DOHH2 (cell line): ENCODE results near the gene NBEA.

Experiments used
- H3F3A ChIP-seq: fragments of 200-600 bp; sonication (generic), shearing (Covaris generic); 2 replicates; pipeline ENCODE4 v1.6.0; 2016; ENCODE audit warnings: antibody characterized with exemption, mild to moderate bottlenecking; ENCODE audit not compliant: control insufficient read depth, insufficient read depth
- H3K27ac ChIP-seq: fragments of 200-600 bp; sonication (generic); 2 replicates; pipeline ENCODE4 v1.5.1; 2014; ENCODE audit warnings: low read depth, mild to moderate bottlenecking, low read length, moderate library complexity
- H3K27me3 ChIP-seq: fragments of 200-600 bp; sonication (generic); 2 replicates; pipeline ENCODE4 v1.6.1; 2014; ENCODE audit warnings: mild to moderate bottlenecking, low read length, mixed read lengths; ENCODE audit not compliant: control insufficient read depth
- H3K36me3 ChIP-seq: fragments of 200-600 bp; sonication (generic); 2 replicates; pipeline ENCODE4 v1.6.1; 2014; ENCODE audit warnings: mild to moderate bottlenecking, low read length, moderate library complexity, mixed read lengths; ENCODE audit not compliant: control insufficient read depth
- H3K4me1 ChIP-seq: fragments of 200-600 bp; sonication (generic); 2 replicates; pipeline ENCODE4 v1.6.1; 2014; ENCODE audit warnings: mild to moderate bottlenecking, low read length, mixed read lengths; ENCODE audit not compliant: control insufficient read depth
- H3K4me2 ChIP-seq: fragments of 200-600 bp; sonication (generic); 2 replicates; pipeline ENCODE4 v1.6.0; 2014; ENCODE audit warnings: mild to moderate bottlenecking, low read length, moderate library complexity
- H3K4me3 ChIP-seq: fragments of 200-600 bp; sonication (generic); 2 replicates; pipeline ENCODE4 v1.5.1; 2014; ENCODE audit warnings: mild to moderate bottlenecking, low read length, mixed read lengths
- H3K79me2 ChIP-seq: fragments of 200-600 bp; sonication (generic); 2 replicates; pipeline ENCODE4 v1.6.1; 2014; ENCODE audit warnings: mild to moderate bottlenecking, low read length, mixed read lengths; ENCODE audit not compliant: control insufficient read depth
- H3K9me2 ChIP-seq: fragments of 200-600 bp; sonication (generic); replicated peaks from 2 replicates; pipeline ENCODE4 v1.6.1; 2014; ENCODE audit warnings: mild to moderate bottlenecking, low read length, mixed read lengths; ENCODE audit not compliant: control insufficient read depth
- H3K9me3 ChIP-seq: fragments of 200-600 bp; sonication (generic); 2 replicates; pipeline ENCODE4 v1.6.1; 2014; ENCODE audit warnings: antibody characterized with exemption, low read length, mixed read lengths; ENCODE audit not compliant: control insufficient read depth, insufficient read depth
- H4K20me1 ChIP-seq: fragments of 200-600 bp; sonication (generic); 2 replicates; pipeline ENCODE4 v1.6.0; 2014; ENCODE audit warnings: low read depth, mild to moderate bottlenecking, antibody characterized with exemption, low read length, moderate library complexity; ENCODE audit not compliant: control insufficient read depth, insufficient read depth
- EZH2phosphoT487 ChIP-seq: fragments of 200-600 bp; sonication (generic); IDR thresholded peaks from 2 replicates; pipeline ENCODE4 v1.6.1; 2017; ENCODE audit warnings: borderline replicate concordance, mild to moderate bottlenecking, antibody characterized with exemption, low read length, moderate library complexity, mixed read lengths
- TF ChIP-seq, protein P1 (sequence below): fragments of 200-600 bp; sonication (generic); IDR thresholded peaks from one replicate; pipeline ENCODE4 v1.5.1; 2014; ENCODE audit warnings: antibody characterized with exemption, mild to moderate bottlenecking, low read depth, low read length; ENCODE audit not compliant: poor library complexity, severe bottlenecking

NBEA gene

DNA sequence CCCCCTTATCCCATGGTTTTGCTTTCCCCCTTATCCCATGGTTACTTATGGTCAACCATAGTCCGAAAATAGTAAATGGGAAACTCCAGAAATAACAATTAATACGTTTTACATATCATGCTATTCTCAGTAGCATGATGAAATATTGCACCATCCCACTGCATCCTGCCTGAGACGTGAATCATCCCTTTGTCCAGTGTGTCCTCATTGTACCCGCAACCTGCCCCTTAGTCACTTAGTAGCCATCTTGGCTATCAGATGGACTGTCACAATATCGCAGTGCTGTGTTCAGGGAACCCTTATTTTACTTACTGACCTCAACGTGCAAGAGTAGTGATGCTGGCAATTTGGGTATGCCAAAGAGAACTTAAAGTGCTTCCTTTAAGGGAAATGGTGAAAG is 10.5 kb upstream of the NBEA start:
- no peak overlapping the region for H3K27ac ChIP-seq
- no peak overlapping the region for H3K4me2 ChIP-seq
- no peaks in the 10 kb centered on the region for H3F3A ChIP-seq
- H3K4me1 ChIP-seq: no peaks in the 10 kb centered on the region
- TF ChIP-seq, protein P1, sequence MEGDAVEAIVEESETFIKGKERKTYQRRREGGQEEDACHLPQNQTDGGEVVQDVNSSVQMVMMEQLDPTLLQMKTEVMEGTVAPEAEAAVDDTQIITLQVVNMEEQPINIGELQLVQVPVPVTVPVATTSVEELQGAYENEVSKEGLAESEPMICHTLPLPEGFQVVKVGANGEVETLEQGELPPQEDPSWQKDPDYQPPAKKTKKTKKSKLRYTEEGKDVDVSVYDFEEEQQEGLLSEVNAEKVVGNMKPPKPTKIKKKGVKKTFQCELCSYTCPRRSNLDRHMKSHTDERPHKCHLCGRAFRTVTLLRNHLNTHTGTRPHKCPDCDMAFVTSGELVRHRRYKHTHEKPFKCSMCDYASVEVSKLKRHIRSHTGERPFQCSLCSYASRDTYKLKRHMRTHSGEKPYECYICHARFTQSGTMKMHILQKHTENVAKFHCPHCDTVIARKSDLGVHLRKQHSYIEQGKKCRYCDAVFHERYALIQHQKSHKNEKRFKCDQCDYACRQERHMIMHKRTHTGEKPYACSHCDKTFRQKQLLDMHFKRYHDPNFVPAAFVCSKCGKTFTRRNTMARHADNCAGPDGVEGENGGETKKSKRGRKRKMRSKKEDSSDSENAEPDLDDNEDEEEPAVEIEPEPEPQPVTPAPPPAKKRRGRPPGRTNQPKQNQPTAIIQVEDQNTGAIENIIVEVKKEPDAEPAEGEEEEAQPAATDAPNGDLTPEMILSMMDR: no peak
- TF ChIP-seq EZH2phosphoT487: no peak
- no peaks in the 10 kb centered on the region for H4K20me1 ChIP-seq
- no peaks in the 10 kb centered on the region for H3K9me3 ChIP-seq
- no peaks in the 10 kb centered on the region for H3K9me2 ChIP-seq
- no peaks in the 10 kb centered on the region for H3K36me3 ChIP-seq
- no peak overlapping the region for H3K4me3 ChIP-seq
- H3K27me3 ChIP-seq: no peaks in the 10 kb centered on the region
- H3K79me2 ChIP-seq: no peaks in the 10 kb centered on the region

DNA sequence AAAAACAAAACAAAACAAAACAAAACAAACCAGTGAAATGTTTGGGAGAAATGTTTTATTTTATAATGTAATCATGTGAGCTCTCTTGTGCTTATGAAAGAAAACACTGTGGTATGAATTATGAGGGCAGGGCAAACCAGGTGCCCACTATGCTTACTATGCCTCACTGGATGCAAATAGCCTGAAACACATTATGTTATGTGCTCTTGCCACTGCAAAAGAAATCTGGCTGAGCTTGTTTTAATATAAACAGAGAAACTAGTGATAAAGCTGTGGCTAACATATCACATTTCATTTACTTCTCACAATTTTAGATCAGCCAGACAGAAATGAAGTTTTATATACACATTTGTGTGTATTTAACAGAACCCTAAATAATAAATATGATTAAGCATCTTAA is 8.7 kb upstream of the NBEA start:
- no peak overlapping the region for H3K4me3 ChIP-seq
- no peaks in the 10 kb centered on the region for H3K36me3 ChIP-seq
- H4K20me1 ChIP-seq: no peaks in the 10 kb centered on the region
- TF ChIP-seq, protein P1: no peak
- TF ChIP-seq EZH2phosphoT487: no peak
- no peaks in the 10 kb centered on the region for H3K4me1 ChIP-seq
- no peaks in the 10 kb centered on the region for H3K79me2 ChIP-seq
- no peaks in the 10 kb centered on the region for H3K9me3 ChIP-seq
- H3K27ac ChIP-seq: no peak overlapping the region
- no peaks in the 10 kb centered on the region for H3K27me3 ChIP-seq
- no peaks in the 10 kb centered on the region for H3F3A ChIP-seq
- no peaks in the 10 kb centered on the region for H3K9me2 ChIP-seq
- H3K4me2 ChIP-seq: no peak overlapping the region

DNA sequence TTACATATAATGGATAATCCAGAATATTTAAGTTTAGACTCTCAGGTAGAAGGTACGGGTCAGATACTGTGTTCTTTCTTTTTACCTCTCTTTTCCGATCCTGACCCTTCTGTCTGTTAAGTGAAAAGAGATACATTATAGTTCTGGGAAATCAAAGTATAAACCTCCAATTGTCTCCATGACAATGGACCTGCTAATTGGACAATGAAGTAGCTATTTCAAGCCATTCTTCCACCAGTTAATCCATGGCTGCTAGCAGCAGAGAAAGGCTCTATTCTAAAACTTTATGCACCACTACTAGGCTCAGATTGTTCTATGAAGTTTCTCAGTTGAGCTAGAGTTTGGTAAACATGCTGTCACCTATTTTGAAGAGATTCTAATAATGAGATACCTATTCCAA is 8.3 kb upstream of the NBEA start:
- Histone ChIP-seq H3K27me3 (no peaks in the 10 kb centered on the region), H3K9me3 (no peaks in the 10 kb centered on the region), H3F3A (no peaks in the 10 kb centered on the region), H3K79me2 (no peaks in the 10 kb centered on the region), H3K9me2 (no peaks in the 10 kb centered on the region), H3K4me3 (no peak overlapping the region), H4K20me1 (no peaks in the 10 kb centered on the region), H3K4me1 (no peaks in the 10 kb centered on the region), H3K27ac (no peak overlapping the region), H3K36me3 (no peaks in the 10 kb centered on the region), H3K4me2 (no peak overlapping the region)
- TF ChIP-seq, protein P1: no peak
- no peak for TF ChIP-seq EZH2phosphoT487

DNA sequence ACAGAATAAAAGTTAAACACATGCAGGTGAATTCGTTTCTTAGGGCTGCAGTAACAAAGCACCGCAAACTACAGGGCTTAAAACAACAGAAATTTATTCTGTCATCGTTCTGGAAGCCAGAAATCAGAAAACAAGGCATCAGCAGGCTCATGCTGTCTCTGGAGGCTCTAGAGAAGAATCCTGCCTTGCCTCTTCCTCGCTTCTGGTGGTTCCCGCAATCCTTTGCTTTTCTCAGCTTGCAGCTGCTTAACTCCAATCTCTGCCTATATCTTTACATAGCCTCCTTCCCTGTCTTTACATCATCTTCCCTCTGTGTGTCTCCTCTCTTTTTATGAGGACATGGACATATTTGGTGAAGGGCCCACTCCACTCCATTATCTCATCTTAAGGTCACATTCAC is 6.2 kb upstream of the NBEA start:
- Histone ChIP-seq H4K20me1 (no peaks in the 10 kb centered on the region), H3K9me3 (no peaks in the 10 kb centered on the region), H3K4me1 (peaks cover 10% of the 10 kb centered on the region), H3F3A (peaks cover 4% of the 10 kb centered on the region; the same call in 1 of the 2 replicates), H3K27me3 (no peaks in the 10 kb centered on the region), H3K27ac (no peak overlapping the region), H3K9me2 (no peaks in the 10 kb centered on the region), H3K79me2 (no peaks in the 10 kb centered on the region), H3K4me3 (no peak overlapping the region), H3K4me2 (no peak overlapping the region), H3K36me3 (no peaks in the 10 kb centered on the region)
- no peak for TF ChIP-seq EZH2phosphoT487
- TF ChIP-seq, protein P1: no peak
